T47D (cell line): ENCODE data around the gene LAIR2.

Experiments
- DNase-seq, 2 experiments: peaks; one replicate each; pipeline versions ENCODE4 v3.0.0 to v3.0.0-alpha.2; 2011 to 2012; ENCODE audit warnings: low read depth in 1 of 2, low spot score in 1 of 2
- JUND ChIP-seq: IDR thresholded peaks from 2 replicates; pipeline ENCODE4 v1.6.1; 2012; ENCODE audit warnings: low read depth
- in situ Hi-C: cut with HindIII; loops from 2 replicates; pipeline ENCODE4 v1.10.0; 2016; ENCODE audit warnings: low sequenced_read_pairs, low pct_unique_long_range_greater_than_20kb

The LAIR2 gene

GRCh38 chr19:54515156-54515555 is 12.5 kb downstream of the LAIR2 start:
- in situ Hi-C loops, result no loop called here
- no peak for TF ChIP-seq JUND
- DNase-seq, result no peak

- peak; percentile 56 to 80 for DNase-seq
- no peak for TF ChIP-seq JUND
- in situ Hi-C loops, result no loop called here
These were observed 14.9 kb downstream of the LAIR2 start for GRCh38 chr19:54517483-54517882.

GRCh38 chr19:54518844-54519243 is 16.2 kb downstream of the LAIR2 start:
- no peak for DNase-seq
- in situ Hi-C loops, result no loop called here
- TF ChIP-seq JUND, result no peak

- in situ Hi-C loops, result no loop called here
- no peak for TF ChIP-seq JUND
- no peak for DNase-seq
These were observed 18.6 kb downstream of the LAIR2 start for GRCh38 chr19:54521022-54521859.

GRCh38 chr19:54521860-54522513 is 19.4 kb downstream of the LAIR2 start:
- in situ Hi-C loops, result no loop called here
- no peak for DNase-seq
- TF ChIP-seq JUND, result no peak

- no peak for DNase-seq
- TF ChIP-seq JUND, result no peak
These were observed 20.8 kb downstream of the LAIR2 start for GRCh38 chr19:54523403-54523802.

GRCh38 chr19:54525636-54526035 is 23.0 kb downstream of the LAIR2 start:
- in situ Hi-C loops, result no loop called here
- no peak for TF ChIP-seq JUND
- DNase-seq, result no peak

More at GRCh38 chr19:54523403-54523802, 20.8 kb downstream of the LAIR2 start:
- in situ Hi-C loops, result no loop called here

- in situ Hi-C loops, result no loop called here
- no peak for TF ChIP-seq JUND
These were observed 24.3 kb downstream of the LAIR2 start for GRCh38 chr19:54526972-54527371.

GRCh38 chr19:54530866-54531265 is 28.2 kb downstream of the LAIR2 start:
- in situ Hi-C loops, result no loop called here
- DNase-seq, result no peak
- no peak for TF ChIP-seq JUND

More at GRCh38 chr19:54526972-54527371, 24.3 kb downstream of the LAIR2 start:
- peak in 1 of 2 experiments; percentile 10 for DNase-seq

- TF ChIP-seq JUND, result no peak
- in situ Hi-C loops, result no loop called here
- no peak for DNase-seq
These were observed 29.9 kb downstream of the LAIR2 start for GRCh38 chr19:54532528-54532927.

- no peak for TF ChIP-seq JUND
- no peak for DNase-seq
- in situ Hi-C loops, result no loop called here
These were observed 30.8 kb downstream of the LAIR2 start for GRCh38 chr19:54533476-54533875.

GRCh38 chr19:54534156-54534555 is 31.5 kb downstream of the LAIR2 start:
- TF ChIP-seq JUND, result no peak
- no peak for DNase-seq
- in situ Hi-C loops, result no loop called here

- in situ Hi-C loops, result no loop called here
- TF ChIP-seq JUND, result no peak
- no peak for DNase-seq
These were observed 33.0 kb downstream of the LAIR2 start for GRCh38 chr19:54535601-54536000.
